ENCODE measurements around the gene FER.

FER gene

DNA sequence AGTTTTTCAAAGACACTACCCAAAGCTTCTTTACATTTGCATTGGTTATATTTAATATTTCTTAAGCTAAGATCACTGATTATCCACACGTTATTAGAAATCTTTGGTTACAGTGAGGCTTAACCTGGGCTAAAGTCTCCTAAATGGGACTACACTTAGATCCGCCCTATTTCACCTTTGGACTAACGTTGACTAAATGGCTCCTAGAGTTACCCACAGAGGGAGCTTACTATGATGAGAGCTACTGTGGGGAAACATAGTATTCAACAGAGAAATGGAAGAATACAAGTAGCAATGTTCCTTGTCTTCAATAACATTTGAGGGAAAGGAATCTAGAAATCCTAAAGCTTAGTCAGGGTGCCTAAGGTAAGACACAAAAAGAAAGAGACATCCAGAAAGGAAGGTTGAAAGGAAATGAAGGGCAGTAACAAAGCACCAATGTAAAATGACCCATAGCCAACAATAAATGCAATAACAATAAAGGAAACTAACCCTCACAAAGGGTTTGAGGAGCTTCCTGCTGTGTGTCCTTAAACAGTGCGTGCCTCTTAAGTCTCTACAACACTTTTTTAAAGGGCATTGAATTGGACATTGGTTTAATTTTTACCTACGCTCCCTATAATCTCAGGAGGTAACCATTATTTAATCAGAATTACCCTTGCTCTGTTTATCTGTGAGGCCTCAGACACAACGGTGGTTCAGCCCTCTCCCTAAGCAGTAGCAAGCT lies 445.0 kb downstream of the FER start:
- DNase-seq, result no peak

GRCh38 chr5:109195667-109196066 lies 448.0 kb downstream of the FER start:
- no peak for DNase-seq

DNA sequence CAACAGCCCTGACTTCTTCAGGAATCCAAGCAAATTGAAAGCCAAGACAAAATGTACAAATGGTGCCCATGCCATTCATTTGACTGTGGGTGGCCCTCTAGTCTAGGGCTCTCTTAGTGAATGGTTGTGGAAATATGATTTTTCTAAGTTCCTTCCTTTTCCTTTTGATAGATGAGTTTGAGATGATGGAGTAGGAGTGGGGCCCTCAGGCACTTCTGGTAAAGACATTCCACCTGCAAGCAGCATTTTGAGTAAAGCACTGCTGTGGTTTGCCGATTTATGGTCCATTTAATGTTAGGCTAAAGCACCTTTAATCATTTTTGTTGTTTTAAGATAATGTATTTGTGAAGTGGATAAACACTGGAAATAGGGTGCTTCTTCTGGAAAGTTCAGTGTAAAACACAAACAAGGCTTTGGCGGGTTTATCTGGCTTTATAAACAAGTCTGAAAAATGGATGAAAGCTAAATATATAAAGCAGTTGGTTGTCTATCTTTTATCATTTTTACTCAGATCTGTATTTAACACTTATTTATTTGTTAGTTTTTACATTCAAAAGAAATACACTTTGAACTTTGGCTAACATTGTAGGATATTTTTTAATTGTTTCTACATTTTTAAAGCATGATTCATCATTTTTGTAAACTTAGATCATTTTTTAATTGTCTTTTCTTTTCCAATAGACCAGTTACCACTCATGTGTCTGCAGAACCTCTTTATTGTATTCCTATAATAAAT lies 448.6 kb downstream of the FER start:
- DNase-seq, result no peak

GRCh38 chr5:109196823-109197160 lies 449.1 kb downstream of the FER start:
- no peak for DNase-seq

DNA sequence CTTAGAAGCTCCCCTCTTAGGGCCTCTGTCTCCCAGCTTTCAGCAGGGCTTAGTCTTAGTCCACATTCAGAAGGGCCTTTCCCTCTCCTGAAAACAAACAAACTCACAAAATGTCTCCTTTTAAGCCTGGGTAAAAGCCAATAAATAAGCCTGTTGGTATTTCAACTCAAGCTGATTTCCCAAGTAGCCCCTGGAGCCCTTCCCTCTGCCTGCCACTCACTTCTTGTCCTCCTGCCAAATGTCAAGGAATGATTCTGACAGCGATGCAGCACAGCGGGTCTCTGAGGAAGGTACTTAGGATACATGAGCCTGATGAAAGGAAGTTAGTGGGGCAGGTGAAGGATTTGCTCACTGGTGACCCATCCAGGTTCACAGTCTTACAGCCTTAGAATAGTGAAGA lies 451.6 kb downstream of the FER start:
- DNase-seq, result no peak

DNA sequence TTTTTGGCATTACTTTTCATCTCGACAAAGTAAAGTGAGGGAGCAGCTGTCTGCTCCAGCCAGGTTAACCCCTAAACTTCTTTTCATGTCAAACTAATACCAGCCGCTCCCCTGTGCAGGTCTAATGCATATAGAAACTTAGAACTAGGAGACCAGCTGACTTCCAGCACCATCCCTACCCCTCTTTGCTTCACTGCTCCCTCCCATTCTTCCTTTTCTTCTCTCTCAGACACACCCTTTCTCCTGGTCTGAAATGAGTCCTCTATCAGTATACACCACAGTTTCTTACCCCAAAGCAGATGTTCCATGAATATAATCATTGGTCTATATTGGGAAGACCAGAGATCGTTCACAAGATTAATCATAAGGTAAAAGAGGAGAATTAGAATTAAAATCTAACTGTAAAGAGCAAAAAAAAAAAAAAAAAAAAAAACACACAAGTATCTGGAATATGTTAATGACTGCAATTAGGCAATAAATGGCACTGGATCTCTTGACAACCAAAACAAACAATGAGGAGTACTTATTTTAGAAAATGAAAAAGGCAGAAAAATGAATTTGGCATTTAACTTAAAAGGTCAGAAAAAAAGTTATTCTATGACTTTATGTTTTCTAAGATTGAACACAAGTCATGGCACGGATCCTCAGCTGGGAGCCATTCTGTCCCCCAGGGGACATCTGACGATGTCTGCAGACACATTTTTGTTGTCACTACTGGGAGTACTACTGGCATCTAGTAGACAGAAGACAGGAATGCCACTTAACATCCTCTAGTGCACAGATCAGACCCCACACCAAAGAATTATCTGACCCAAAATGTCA lies 452.3 kb downstream of the FER start:
- DNase-seq, result no peak

DNA sequence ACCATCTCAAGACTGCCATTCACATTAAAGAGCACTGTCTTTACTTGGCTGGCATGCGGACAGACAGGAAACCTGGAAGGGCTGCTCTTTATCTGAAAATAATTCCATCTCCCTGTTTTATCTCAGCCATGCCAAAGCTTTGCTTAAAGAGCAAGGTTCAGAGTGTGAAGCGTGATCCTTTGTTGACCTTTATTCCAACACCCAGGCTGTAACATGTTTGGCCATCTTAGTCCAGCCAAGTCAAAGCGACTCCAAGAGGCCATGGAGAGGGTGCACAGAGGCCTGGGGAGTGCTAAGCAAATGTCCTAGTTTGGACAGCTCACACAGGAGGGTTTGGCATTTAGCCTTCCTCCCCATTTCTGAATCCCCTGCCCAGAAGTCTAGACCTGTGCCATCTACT lies 467.3 kb downstream of the FER start:
- DNase-seq, result no peak

- no peak for DNase-seq
These were observed 471.1 kb downstream of the FER start for GRCh38 chr5:109218818-109219217.

DNA sequence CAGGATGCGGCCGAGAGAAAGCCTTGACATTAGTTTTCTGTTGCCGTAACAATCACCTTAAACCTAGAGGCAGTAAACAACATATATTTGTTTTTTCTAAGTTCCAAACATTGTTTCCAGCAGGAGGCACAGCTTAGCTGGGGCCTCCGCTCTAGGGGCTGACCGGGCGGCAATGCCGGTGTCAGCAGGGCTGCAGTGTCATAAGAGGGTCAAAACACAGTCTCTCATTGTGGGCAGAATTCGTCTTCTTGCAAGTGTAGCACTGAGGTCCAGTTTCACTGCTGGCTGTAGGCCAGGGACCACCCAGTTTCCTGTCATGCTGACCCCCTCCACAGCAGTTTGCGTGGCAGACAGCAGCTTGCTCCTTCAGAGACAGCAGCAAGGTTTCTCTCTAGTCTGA lies 475.8 kb downstream of the FER start:
- DNase-seq, result no peak

DNA sequence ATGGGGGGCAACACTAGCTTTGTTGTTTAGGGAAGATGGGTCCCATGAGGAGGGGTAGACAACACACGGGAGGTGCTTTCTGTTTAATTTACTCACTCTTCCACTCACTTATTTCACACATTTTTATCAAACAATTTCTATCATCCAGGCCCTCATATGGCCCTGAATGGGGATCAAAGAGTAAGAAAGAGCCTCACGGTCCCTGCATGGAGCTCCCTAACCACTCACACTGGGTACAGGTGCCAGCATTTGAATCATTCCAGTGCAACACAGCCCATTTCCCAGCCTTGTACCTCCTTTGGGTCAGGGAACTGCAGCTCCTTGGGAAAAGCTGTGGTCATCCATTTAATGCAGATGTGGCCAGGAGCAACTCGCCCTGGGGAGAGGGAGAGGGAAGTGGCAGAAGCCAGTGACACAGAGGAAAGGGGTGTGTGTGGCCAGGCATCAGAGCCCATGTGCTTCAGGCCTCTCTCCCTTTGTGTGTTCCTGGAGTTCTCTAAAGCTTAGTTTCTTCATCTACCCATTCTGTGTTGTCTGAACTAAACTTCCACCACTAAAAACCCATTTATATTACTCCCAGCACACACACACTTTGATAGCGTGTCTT lies 476.7 kb downstream of the FER start:
- no peak for DNase-seq

GRCh38 chr5:109225716-109226625 lies 478.3 kb downstream of the FER start:
- no peak for DNase-seq

GRCh38 chr5:109230369-109230768 lies 482.7 kb downstream of the FER start:
- no peak for DNase-seq

DNA sequence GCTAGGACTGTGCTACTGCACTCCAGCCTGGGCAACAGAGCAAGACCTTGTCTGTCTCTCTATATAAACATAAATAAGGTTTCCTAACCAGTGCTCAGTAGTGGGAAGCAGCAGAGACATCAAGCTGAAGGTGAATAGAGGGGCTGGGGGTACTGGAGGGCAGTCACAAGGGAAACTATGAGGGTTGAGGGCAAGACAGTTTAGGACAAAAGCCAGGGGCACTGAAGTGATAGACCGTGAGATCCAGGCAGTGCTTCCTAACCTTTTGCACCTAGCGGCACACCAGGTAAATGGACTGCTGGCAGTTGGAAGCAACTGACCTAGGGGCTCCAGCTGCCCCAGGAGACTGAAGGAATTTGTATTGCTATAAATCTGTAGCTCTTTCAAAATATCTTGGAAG lies 483.6 kb downstream of the FER start:
- no peak for DNase-seq

GRCh38 chr5:109234381-109234780 lies 486.7 kb downstream of the FER start:
- no peak for DNase-seq

GRCh38 chr5:109239456-109239855 lies 491.8 kb downstream of the FER start:
- DNase-seq, result no peak

GRCh38 chr5:109242518-109242917 lies 494.8 kb downstream of the FER start:
- no peak for DNase-seq

- no peak for DNase-seq
These were observed 498.7 kb downstream of the FER start for GRCh38 chr5:109246395-109246794.

Data from GDM1 (cell line).